Panc1 (cell line): Measurements from ENCODE around the gene PPIE. TPM values are rescaled to one million over a fixed set of nuclear protein-coding genes. Genes with fewer than 3 reads are reported as not detected.

ENCODE experiments used
- ATAC-seq: fragments of 200-7000 bp; cut with Tn5 transposase; 2 replicates; pipeline ENCODE4 v1.9.1; 2020; ENCODE audit warnings: mild to moderate bottlenecking, moderate library complexity
- BruUV-seq: library from RNA; stranded (reverse); fragments of 400-500 nt; replicated peaks from 2 replicates; lab custom pipeline; 2021; lab: Mats Ljungman, UMichigan
- CTCF ChIA-PET: fragments of 300-600 bp; sonication (Branson Sonifier 250); formaldehyde crosslinking; loops from one replicate; lab custom pipeline; 2022; ENCODE audit warnings: antibody characterized with exemption; lab: Charles Lee
- POLR2A ChIA-PET: fragments of 300-600 bp; sonication (Branson Sonifier 250); formaldehyde crosslinking; loops from one replicate; lab custom pipeline; 2022; ENCODE audit warnings: antibody characterized with exemption; lab: Charles Lee
- DNase-seq: peaks from one replicate; pipeline ENCODE4 v3.0.0-alpha.2; 2010; ENCODE audit warnings: low read depth, low spot score
- H3K27ac ChIP-seq: 2 replicates; pipeline ENCODE4 v1.5.1; 2011; ENCODE audit warnings: mild to moderate bottlenecking, low read length, inconsistent platforms
- H3K27me3 ChIP-seq: fragments of 200-500 bp; sonication (Bioruptor generic); 2 replicates; pipeline ENCODE4 v1.6.0; 2014; ENCODE audit warnings: low read length, inconsistent platforms; ENCODE audit not compliant: control insufficient read depth, insufficient read depth
- H3K36me3 ChIP-seq: fragments of 200-500 bp; sonication (Bioruptor generic); 2 replicates; pipeline ENCODE4 v1.5.1; 2014; ENCODE audit warnings: inconsistent platforms, mild to moderate bottlenecking, low read length, moderate library complexity; ENCODE audit not compliant: control insufficient read depth, insufficient read depth
- H3K4me1 ChIP-seq: 2 replicates; pipeline ENCODE4 v1.5.1; 2011; ENCODE audit warnings: inconsistent platforms, mild to moderate bottlenecking, low read length, moderate library complexity; ENCODE audit not compliant: control insufficient read depth, insufficient read depth
- H3K4me3 ChIP-seq, 2 experiments: 2 replicates each; pipeline ENCODE4 v1.5.1; 2011 to 2012; ENCODE audit warnings: low read depth in 2 of 2, low read length in 2 of 2, mild to moderate bottlenecking in 2 of 2, inconsistent platforms in 1 of 2, moderate library complexity in 1 of 2
- H3K9me3 ChIP-seq: fragments of 200-500 bp; sonication (Bioruptor generic); 2 replicates; pipeline ENCODE4 v1.5.1; 2014; ENCODE audit warnings: low read depth, mild to moderate bottlenecking, inconsistent platforms, low read length, moderate library complexity; ENCODE audit not compliant: control insufficient read depth, insufficient read depth
- POLR2AphosphoS5 ChIP-seq: IDR thresholded peaks from 2 replicates; pipeline ENCODE4 v1.6.1; 2012; ENCODE audit warnings: mild to moderate bottlenecking, low read depth, low read length, moderate library complexity
- SIN3A ChIP-seq: IDR thresholded peaks from 2 replicates; pipeline ENCODE4 v1.6.1; 2012; ENCODE audit warnings: low read depth, mild to moderate bottlenecking, low read length, moderate library complexity, borderline replicate concordance; ENCODE audit not compliant: insufficient read depth
- TCF7L2 ChIP-seq: IDR thresholded peaks from 2 replicates; pipeline ENCODE4 v1.6.1; 2011; ENCODE audit warnings: mild to moderate bottlenecking, low read depth, low read length, inconsistent platforms
- in situ Hi-C: cut with HindIII; loops from 2 replicates; pipeline ENCODE4 v1.10.0; 2016; ENCODE audit warnings: low sequenced_read_pairs, low pct_unique_long_range_greater_than_20kb
- intact Hi-C: fragments of 100-400 bp; cut with micrococcal nuclease; formaldehyde crosslinking; loops from one replicate; pipeline ENCODE4 v1.10.0; 2022; ENCODE audit not compliant: unreplicated experiment
- total RNA-seq: library from RNA; stranded (reverse); gene quantifications from one replicate; pipeline ENCODE4 v1.2.1, GENCODE V29; 2021; ENCODE audit not compliant: unreplicated experiment
- TF ChIP-seq, protein P1 (sequence below): fragments of 450-650 bp; IDR thresholded peaks from 2 replicates; pipeline ENCODE4 v1.5.1; 2017; ENCODE audit warnings: mild to moderate bottlenecking
- TF ChIP-seq, protein P2 (sequence below), 2 experiments: IDR thresholded peaks; 2 replicates each; pipeline ENCODE4 v1.6.1; 2011 to 2012; ENCODE audit warnings: low read depth in 2 of 2, control low read depth in 1 of 2, low read length in 1 of 2, mild to moderate bottlenecking in 1 of 2, moderate library complexity in 1 of 2; ENCODE audit not compliant: insufficient read depth in 1 of 2

PPIE gene
- total RNA-seq, 1 experiment from 2014 or later, result 53.0 TPM

DNA sequence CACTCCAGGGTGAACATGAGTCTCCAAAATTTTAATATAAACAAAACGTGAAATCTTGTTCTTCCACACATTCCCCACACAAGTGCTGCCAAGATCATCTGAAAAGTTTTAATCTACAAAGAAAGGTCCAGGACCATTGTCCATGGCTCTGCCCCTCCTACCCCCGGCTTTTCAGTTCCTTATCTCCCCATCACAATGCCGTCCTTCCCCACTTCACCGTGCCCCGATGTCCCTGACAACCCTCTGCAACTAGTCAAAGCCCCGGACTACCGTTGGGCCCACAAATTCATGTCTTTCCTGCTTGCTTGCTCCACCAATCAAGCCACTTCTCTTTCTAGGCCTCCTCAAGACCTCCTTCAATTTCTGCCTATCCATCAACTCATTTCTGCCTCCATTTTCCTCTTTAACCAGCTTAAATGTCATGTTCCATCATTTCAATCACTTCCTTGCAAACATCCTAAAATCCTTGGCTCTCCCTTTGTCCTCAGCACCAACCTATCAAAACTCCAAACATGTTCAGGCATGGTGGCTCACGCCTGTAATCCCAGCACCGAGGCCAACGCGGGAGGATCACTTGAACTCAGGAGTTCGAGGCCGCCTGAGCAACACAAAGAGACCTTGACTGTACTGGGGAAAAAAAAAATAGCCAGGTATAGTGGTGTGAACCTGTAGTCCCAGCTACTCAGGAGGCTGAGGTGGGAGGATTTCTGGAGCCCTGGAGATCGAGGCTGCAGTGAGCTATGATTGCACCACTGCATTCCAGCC, 64.0 kb downstream of the PPIE start:
- POLR2A ChIA-PET, result interaction anchor here (0.6 to 0.7 kb wide), 2 partner anchors 89 to 126 kb away, joined by 3 to 9 read pairs; no protein-coding TSS in a partner anchor
- TF ChIP-seq TCF7L2 (no peak), POLR2AphosphoS5 (no peak), SIN3A (no peak)
- TF ChIP-seq, protein P1, sequence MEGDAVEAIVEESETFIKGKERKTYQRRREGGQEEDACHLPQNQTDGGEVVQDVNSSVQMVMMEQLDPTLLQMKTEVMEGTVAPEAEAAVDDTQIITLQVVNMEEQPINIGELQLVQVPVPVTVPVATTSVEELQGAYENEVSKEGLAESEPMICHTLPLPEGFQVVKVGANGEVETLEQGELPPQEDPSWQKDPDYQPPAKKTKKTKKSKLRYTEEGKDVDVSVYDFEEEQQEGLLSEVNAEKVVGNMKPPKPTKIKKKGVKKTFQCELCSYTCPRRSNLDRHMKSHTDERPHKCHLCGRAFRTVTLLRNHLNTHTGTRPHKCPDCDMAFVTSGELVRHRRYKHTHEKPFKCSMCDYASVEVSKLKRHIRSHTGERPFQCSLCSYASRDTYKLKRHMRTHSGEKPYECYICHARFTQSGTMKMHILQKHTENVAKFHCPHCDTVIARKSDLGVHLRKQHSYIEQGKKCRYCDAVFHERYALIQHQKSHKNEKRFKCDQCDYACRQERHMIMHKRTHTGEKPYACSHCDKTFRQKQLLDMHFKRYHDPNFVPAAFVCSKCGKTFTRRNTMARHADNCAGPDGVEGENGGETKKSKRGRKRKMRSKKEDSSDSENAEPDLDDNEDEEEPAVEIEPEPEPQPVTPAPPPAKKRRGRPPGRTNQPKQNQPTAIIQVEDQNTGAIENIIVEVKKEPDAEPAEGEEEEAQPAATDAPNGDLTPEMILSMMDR, result no peak
- TF ChIP-seq, protein P2, sequence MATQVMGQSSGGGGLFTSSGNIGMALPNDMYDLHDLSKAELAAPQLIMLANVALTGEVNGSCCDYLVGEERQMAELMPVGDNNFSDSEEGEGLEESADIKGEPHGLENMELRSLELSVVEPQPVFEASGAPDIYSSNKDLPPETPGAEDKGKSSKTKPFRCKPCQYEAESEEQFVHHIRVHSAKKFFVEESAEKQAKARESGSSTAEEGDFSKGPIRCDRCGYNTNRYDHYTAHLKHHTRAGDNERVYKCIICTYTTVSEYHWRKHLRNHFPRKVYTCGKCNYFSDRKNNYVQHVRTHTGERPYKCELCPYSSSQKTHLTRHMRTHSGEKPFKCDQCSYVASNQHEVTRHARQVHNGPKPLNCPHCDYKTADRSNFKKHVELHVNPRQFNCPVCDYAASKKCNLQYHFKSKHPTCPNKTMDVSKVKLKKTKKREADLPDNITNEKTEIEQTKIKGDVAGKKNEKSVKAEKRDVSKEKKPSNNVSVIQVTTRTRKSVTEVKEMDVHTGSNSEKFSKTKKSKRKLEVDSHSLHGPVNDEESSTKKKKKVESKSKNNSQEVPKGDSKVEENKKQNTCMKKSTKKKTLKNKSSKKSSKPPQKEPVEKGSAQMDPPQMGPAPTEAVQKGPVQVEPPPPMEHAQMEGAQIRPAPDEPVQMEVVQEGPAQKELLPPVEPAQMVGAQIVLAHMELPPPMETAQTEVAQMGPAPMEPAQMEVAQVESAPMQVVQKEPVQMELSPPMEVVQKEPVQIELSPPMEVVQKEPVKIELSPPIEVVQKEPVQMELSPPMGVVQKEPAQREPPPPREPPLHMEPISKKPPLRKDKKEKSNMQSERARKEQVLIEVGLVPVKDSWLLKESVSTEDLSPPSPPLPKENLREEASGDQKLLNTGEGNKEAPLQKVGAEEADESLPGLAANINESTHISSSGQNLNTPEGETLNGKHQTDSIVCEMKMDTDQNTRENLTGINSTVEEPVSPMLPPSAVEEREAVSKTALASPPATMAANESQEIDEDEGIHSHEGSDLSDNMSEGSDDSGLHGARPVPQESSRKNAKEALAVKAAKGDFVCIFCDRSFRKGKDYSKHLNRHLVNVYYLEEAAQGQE (IDR thresholded peaks at IDR 0.05; ENCODE audit: insufficient read depth in 1 of 2, low read depth in 2 of 2, low read length in 1 of 2), result no peak
- intact Hi-C loops, result no loop called here

DNA sequence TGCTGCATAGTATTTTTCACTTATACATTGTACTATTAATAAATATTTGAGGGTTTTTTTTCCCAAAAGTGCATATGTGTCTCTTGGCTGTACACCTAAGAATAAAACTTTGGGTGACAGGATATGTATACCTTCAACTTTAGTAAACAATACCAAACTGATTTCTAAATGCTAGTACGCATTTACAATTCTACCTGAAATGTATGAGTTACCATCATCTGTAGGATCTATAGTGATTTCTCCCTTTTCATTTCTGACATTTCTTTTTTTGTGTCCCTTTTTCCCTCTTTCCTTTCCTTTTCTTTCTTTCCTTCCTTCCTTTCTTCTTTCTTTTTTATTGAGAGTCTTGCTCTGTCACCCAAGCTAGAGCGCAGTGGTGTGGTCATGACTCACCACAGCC, 66.7 kb downstream of the PPIE start:
- Histone ChIP-seq H3K4me1 (peaks cover 3% of the 10 kb centered on the region; the same call in 1 of the 2 replicates), H3K4me3 (no peak overlapping the region), H3K9me3 (no peaks in the 10 kb centered on the region), H3K36me3 (no peaks in the 10 kb centered on the region), H3K27ac (no peak overlapping the region), H3K27me3 (no peaks in the 10 kb centered on the region)
- intact Hi-C loops, result no loop called here
- TF ChIP-seq, protein P2 (IDR thresholded peaks at IDR 0.05; ENCODE audit: insufficient read depth in 1 of 2, low read depth in 2 of 2, low read length in 1 of 2), result no peak
- TF ChIP-seq TCF7L2 (no peak), POLR2AphosphoS5 (no peak), SIN3A (no peak)
- TF ChIP-seq, protein P1, result no peak
- no TSS peak for BruUV-seq
- no peak for ATAC-seq
- no peak for DNase-seq
- CTCF ChIA-PET, result no interaction called here
- in situ Hi-C loops, result no loop called here
- POLR2A ChIA-PET, result no interaction called here

More for the DNA sequence above, 64.0 kb downstream of the PPIE start:
- H3K27ac ChIP-seq, result no peak overlapping the region
- H3K4me1 ChIP-seq, result peaks cover 10% of the 10 kb centered on the region; the same call in 1 of the 2 replicates
- no peaks in the 10 kb centered on the region for H3K36me3 ChIP-seq
- CTCF ChIA-PET, result interaction anchor here (0.7 kb wide), 2 partner anchors 99 to 101 kb away, joined by 3 to 7 read pairs; partner anchors contain the start of gene MYCL
- in situ Hi-C loops, result no loop called here
- no TSS peak for BruUV-seq
- no peak for ATAC-seq
- no peak for DNase-seq
- H3K4me3 ChIP-seq, result no peak overlapping the region
- H3K9me3 ChIP-seq, result no peaks in the 10 kb centered on the region
- H3K27me3 ChIP-seq, result no peaks in the 10 kb centered on the region
